ENCODE measurements around the gene LOXL3.

Gene LOXL3

DNA sequence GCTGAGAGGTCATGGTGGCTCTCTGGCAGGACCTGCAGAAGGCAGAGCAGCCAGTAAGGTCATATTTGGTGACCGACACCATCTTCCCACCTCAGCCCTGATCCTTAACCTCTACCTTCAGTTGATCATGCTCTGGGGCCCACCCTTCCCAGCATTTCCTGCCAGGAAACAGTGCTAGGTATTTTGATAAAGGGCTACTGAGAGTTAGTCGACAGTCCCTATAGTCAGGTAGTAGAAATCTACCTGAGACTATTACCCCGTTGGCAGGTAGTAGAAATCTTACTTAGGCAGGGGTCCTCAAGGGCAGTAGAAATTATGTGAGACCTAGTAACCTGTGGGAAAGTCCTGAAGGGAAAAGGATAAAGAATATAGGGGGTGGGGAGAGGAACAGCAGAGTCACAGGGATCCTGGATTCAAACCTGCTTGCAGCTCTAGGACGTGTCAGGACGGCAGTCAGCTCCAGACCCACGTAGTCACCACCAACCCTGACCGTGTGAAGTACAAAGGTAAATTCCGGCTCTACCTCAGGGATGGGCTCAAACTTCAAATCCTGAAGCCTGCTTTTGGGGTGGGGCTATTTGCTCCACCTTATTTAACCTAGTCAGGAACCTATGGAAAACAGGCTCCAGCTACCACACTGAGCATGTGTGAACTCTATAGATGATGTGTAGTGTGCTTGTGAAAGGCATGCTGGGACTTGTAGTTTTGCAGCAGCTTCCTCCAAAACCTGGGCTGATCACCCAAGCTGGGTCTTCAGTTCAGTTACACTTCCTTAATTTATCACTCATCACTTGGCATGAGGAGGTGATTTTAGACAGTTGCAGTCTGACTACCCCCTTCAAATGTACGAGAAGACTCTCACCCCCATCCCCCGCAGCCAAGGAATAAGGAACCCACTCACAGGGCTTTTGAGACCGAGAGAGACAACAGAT lies 27.8 kb downstream of the LOXL3 start, which contains the start of gene DQX1:
TSS of gene DQX1 (minus strand) at position 515 of the 932 bp plus-strand sequence. CDS start at position 13, 502 bp downstream.
- DNase-seq, result no peak

DNA sequence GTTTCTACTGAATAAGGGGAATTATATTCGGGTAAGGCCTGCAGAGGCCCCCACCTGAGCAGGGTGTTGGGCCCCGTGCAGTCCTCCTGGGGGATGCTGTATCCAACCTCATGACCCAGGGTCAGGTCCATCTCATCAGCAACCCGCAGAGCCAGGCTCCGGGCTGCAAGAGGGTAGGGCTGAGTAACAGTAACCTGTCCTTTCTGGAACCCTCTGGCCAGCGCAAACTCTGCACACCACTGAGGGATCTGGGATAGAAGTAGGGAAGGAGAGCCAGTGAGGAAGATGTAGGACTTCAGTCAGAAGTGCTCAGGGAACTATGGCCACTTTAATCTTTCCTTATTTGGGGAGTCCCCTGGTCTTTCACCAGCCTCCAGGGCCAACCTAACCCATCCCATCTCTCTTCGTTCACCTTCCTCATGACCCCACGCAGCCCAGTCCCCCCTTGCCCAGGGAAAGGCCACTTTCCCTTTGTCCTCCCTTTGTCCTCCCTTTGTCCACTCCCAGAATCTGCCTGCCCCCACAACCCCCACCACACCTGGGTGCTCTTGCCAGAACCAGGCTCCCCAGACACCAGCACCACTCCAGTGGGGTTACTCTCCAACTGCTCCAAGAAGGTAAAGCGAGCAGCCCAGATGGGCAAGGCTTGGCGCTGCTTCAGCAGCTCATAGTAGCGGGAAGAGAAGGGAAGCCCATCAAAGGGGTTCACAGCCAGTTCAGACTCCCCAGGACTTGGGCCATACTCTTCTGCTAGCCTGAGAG lies 28.6 kb downstream of the LOXL3 start:
- no peak for DNase-seq

DNA sequence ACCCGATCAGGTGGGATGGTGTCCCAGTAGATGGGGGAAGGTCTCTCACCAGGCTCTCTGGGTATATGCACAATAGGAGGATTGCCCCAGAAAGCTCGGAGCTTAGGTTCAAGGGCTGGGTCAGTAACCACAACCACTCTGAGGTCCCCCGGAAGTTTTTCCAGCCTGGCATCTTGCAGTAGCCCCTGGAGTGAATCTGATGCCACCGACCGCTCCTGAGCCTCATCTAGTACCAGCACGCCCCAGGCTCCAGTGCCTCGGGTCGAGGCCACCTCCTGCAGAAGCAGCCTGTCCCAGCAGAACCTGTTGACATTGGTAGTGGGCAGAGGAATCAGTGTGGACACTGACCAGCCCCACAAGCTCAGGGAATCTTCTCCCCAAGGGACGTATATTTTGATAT lies 29.7 kb downstream of the LOXL3 start:
- DNase-seq, result no peak

DNA sequence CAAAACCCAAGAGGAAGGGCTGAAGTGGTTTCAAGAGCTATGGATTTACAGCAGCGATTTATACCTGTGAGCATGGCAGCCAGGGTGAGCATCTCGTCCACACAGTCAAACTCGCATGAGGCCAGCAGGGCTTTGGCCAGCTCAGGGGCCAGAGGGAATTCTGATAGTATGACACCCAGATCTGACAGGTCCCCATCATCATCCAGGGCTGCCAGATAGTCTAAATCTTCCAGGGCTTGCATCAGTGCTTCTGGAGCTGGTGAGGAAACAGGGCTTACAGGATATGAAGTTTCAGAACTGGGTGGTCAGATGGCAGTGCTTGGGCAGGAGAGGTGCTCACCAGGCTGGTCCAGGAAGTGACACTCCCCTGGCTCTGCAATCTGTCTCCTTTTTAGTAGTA lies 31.2 kb downstream of the LOXL3 start:
- no peak for DNase-seq

DNA sequence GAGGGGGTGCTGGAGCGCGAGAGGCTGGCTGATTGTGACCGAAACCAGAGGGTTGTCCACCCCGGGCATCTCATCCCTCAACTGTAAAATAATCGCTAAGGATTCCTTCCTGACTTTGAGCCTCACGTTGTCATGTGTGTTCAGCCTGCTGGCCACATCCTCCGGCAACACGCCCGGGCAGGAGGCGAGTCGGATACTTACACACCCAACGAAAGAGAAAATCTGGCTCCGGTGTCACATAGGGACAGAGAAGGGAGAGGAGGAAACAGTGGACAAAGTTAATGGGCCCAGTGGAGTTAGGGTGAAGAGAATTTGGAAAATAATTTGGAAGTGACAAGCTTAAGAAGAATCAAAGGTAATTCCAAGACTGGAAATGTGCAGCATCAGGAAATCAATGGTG lies 37.1 kb downstream of the LOXL3 start:
- DNase-seq, result no peak

DNA sequence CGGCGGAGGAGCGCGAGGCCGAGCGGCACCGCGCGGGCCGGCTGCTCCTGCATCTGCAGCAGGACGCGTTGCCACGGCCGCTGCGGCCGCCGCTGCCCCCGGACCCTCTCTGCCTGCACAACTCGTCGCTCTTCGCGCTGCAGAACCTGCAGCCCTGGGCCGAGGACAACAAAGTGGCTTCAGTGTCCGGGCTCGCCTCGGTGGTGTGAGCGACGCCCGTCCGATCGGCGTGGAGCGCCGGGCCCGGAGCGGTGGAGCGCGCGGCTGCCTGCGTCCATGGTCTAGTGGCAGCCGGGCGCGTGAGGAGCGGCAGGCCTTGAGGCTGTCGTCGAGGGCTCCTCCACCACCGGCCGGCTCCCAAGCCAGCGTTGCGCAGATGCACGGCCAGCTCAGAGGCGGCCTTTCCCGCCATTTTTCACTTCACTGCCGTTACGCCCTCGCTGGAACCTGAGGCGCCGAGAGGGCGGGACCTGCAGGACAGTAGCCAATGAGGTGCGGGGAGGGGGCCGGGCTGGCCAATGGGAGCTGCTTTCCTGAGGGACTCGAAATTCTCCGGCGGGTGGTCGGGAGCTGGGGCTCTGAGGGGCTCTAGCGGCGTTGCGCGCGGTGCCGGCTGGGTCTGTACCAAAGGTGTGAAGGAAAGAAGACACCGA lies 37.6 kb downstream of the LOXL3 start:
- DNase-seq, result no peak

DNA sequence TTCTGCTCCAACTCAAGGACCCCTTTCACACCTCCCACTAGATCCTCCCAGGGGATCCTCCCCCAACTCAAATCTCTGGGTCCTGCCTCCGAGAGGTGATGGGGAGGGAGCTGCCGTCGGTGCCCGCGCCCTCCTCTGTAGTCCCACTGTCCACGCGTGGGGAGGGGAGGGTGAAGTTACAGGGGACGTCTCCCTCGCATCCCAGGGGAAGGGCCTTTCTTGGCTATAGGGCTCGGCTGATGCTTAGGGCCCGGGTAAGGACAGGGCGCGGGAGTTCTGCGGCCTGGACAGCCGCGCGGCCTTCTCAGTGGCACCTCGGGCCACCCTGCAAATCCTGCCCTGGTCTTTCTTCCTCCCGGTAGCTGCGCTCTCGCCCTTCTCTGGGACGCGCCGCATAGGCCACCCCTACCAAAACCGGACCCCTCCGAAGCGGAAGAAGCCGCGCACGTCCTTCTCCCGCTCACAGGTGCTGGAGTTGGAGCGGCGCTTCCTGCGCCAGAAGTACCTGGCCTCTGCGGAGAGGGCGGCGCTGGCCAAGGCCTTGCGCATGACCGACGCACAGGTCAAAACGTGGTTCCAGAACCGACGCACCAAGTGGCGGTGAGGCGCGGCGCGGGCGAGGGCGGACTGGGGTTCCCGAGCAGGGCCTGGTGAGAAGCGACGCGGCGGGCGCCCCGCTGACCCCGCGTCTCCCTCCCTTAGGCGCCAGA lies 38.3 kb downstream of the LOXL3 start:
- no peak for DNase-seq

DNA sequence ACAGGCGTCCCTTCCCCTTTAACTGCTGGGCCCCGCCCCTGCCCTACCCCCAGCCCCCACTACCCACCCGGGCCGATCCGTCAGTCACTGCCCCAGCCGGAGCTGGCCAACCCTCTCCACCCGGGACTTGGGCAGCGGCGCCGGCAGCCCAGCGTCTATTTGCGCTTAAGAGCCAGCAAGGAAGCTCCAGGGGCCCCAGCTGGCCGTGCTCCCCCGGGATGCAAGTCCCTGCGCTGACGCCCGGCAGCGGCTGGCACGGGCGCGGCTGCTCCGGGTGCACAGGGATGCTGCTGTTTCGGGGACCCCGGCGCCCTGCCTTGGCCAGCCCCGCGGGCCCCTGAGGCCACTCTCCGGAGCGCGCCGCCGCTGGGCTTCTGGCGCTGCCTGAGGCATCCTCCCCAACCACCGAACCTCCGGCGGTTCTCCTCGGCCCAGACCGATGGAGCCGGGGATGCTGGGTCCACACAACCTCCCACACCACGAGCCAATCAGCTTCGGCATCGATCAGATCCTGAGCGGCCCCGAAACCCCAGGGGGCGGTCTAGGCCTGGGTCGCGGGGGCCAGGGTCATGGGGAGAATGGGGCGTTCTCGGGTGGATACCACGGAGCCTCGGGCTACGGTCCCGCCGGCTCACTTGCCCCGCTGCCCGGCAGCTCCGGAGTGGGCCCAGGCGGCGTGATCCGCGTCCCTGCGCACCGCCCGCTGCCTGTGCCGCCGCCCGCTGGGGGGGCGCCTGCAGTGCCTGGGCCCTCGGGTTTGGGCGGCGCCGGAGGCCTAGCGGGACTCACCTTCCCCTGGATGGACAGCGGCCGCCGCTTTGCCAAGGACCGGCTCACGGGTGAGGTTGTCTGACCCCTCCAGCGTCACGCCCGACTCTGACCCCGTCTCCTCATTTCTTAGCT lies 39.1 kb downstream of the LOXL3 start, which contains the start of gene TLX2:
TSS of gene TLX2 (plus strand) at position 83 of the 903 bp plus-strand sequence. CDS start at position 440, 357 bp downstream.
- peak; percentile 41 for DNase-seq

DNA sequence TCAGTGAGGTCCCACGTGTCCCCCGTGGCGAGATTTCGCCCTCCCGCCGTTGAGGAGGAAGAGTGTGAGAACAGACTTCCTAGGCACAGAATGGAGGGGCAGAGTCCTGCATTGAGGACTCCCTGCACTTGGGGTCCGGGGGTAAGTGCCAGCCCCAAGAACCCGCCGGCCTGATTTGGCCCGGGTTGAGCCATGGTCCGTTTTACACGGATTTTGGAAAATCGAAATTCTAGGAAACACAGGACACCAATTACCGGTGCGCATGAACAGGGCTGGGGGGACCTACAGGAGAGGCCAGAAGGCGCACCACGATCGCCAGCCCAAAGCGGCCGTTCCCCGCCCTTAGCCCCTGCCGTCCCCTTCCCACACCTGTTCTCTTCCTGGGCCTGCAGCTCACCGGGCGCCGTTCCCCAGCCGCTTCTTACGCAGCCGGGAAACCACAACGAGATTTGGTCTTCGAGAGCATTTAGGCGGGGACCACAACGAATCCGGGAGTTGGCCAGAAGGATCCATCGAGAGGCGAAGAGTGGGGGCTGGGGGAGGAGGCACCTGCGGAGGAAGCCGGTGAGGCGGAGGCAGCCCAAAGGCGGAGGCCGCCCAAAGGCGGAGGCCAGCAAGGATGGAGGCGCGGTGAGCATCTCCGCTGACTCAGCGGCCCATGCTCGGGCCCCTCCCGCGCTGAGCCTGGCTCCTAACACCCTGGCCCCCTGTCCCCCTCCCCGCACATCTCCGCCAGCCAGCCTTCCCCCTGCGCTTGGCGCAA lies 40.0 kb downstream of the LOXL3 start:
- DNase-seq, result no peak

DNA sequence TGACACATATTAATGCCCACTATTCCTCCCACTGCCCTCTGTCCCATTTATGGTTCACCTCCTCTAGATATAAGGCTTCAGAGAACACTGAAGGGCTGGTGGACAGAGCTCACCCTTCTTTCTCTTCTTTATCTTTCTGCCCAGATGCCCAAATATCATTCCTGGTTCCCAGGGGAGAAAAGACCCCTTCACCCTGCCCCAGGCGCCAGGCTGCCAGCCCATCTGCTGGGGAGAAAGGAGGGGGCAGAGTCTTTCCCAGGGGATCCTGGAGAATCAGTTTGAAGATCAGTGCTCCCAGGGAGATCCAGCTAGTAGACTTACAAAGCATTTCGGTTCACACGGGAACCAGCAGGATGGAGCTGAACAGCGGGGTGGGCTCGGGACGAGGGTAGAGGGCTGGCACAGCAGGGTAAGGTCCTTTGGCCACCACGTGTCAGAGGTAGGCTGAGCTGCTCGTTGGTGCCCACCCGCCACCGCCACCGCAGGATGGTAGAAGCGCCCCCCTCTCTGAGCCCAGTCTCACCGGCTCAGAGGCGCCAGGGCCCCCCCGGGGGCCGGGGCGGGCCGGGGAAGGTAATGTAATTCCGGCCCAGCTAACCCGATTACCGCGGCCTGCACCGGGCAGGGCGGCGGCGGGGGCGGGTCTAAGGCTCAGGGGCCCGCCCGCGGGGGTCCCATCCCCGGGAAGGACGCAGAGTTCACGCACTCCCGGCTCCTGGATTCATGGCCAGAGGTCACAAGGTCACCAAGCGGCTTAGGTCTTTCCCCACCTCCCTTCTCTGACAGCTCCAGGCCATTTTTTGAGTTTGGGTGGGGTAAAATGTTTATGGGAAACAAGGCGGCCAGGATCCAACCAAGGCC lies 40.8 kb downstream of the LOXL3 start:
- DNase-seq, result no peak

DNA sequence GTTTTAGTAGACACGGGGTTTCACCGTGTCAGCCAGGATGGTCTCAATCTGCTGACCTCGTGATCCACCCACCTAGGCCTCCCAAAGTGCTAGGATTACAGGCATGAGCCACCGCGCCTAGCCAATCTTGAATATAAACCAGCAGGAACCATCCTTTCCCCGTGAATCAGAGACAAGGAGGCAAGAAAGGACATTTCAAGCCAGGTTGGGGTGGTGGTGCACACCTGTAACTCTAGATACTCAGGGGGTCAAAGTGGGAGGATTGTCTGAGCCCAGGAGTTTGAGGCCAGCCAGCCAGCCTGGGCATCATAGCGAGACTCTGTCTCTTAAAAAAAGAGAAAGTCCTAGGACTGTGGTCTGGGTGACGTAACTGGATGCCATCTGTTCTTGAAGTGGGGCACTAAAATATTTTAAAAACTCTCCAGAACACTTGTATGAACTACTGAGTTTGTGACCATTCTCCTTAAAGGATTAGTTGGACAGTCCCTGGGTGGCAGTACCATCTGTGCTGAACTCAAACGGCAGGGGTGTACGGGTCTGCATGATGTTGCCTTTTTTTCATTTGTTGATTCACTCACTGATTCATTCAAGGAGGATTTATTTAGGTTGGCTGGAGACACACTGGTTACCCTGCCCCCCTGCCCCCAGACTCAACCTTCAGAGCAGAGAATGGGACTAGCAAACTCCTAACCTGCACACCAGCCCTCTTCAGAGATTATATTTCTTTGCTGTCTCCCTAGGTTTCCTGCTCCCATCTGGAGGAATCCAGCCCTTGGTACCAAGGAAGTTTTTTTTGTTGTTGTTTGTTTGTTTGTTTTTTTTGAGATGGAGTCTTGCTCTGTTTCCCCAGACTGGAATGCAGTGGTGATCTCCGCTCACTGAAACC lies 42.4 kb downstream of the LOXL3 start:
- DNase-seq, result no peak

DNA sequence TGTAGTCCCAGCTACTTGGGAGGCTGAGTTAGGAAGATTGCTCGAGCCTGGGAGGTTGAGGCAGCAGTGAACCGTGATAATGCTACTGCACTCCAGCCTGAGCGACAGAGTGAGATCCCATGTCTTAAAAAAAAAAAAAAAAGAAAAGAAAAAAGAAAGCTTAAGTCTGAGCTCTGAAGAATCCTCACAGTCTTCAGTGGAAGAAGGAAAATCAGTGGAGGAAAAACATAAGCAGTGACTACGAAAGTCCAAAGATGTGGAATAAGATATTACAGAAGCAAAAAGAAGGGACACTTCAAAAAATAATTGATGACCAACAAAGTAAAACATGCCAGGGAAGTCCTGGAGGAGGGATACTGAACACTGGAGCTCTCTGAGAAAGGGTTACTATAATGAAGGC lies 43.5 kb downstream of the LOXL3 start:
- DNase-seq, result no peak

DNA sequence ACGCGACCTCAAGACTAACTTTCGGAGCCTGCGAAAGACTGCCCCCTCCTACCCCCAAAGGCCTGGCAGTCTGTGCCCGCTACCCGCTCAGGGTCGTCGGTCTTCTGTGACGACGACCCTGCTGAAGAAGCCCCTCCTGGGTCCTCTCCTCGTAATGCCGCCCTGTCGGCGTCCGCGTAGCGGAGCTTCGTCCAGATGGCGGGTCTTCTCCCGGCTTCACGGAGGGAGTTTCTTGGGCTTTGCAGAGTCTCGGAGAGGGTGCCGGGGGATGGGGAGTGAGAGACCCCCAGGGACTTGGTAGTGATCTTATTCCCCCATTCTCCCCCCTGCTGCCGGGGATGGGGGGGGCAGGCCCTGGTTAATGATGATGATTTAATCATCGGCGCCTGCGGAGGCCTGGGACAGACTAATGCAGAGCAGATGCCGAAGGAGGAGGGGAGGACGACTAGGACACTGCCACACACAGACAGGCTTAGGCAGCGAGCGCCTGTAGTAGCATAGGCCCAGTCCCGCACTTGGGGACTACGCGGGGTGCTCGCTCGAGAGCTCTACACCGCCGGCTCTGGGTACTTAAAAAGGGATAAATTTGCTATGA lies 45.7 kb downstream of the LOXL3 start:
- DNase-seq, result peak; percentile 78

DNA sequence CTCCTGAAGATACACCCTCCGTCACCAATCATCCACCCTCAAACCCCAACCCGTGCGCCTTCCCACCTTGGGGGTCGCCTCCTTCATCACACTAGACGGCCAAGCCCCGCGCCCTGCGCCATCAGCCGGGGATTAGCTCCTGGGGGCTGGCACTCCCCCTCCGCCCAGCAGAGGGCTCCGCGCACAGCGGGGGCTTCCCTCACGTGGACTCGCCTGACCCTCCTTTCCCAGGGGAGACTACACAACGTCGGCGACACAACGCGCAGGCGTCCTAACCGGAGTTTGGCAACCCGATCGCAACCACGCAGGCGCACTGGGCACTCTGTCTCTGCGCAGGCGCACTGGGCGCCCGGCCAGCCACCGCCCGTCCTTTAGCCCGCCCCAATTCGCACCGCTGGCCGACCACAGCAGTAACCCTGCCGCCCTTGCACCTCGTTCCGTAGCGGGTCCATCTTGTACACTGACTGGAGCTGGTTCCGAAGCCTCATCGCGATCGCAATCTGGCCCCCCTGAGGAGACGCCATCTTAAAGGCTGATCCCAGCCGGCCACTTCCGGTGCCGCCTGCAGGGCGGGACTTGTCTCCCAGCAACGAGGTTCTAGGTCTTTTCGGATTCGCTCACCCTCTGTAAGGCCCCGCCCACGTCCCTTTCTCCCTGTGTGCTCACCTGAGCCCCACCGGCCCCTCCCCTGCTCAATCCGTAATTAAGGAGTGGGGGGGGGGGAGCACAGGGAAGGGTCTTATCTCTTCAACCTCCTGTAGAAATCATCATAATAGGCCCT lies 46.4 kb downstream of the LOXL3 start, which contains the start of gene PCGF1:
TSS of gene PCGF1 (minus strand) at position 551 of the 781 bp plus-strand sequence. CDS start at position 524, 27 bp downstream.
- DNase-seq, result peak; percentile 98

DNA sequence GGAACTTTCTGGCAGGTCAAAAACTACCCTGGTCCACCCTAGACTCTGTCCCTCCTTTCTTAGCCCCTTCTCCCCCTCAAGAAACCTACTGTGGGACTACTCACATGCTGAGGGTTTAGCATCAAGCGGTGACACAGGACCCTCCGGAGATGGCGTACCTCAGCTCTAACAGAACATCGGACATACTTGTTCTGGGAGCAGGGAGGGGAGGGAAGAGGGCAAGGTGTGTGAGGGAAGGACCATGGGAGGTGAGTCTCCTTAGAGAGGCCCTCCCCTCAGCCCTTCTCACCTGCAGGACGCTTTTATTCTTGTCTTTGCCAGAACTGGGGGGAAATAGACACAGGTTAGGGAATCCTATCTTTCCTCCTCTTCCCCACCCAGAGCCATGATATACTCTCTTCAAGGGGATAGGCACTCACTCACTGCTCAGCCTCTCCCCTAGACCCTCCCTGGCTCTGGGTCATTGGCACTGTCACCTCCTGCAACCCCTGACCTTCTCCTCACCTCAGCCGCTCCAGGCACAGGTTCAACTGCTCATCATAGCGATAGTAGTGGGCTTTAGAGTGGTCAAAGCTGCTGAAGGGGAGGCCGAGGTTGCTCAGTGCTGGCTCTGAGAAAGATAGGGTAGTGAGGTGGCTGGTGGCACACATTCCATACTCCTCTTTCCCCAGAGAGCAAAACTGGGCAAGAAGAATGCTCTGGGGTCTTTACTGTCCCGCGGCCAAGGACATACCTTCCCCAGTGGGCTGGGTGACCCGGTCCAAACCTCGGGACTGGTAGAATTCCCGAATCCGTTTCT lies 48.1 kb downstream of the LOXL3 start:
- no peak for DNase-seq

DNA sequence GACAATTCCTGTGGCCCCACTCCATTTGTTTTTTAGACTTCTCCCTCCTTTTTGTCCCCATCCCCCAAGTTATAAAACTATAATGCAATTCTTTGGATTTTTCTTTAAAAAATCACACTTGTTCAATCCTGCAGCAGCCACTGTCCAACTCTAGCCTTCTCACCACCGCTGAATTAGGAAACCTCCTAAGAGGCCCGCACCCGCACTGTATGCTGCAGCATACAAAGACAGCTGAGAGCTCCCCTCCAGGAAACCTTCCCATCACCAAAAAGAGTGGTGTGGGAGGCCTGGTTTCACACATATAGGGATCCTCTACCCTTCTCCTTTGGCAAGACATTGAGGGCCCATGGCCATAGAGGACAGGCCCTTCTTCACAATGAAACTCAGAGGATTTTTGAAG lies 49.2 kb downstream of the LOXL3 start:
- DNase-seq, result no peak

Data from NCI-H2171 (cell line).